Calu3 (cell line): ENCODE data around the gene LTC4S. TPM values are rescaled to one million over a fixed set of nuclear protein-coding genes. Genes with fewer than 3 reads are reported as not detected.

Experiments used
- BruUV-seq: library from RNA; stranded (reverse); fragments of 400-500 nt; replicated peaks from 2 replicates; lab custom pipeline; 2021; lab: Mats Ljungman, UMichigan
- CTCF ChIA-PET: fragments of 300-600 bp; sonication (Branson Sonifier 250); formaldehyde crosslinking; loops from one replicate; lab custom pipeline; 2022; ENCODE audit warnings: antibody characterized with exemption; lab: Charles Lee
- DNase-seq: peaks from one replicate; pipeline ENCODE4 v3.0.0; 2022
- H3K27ac Mint-ChIP-seq: one replicate; pipeline ENCODE4 v1.8.0; 2022; ENCODE audit warnings: mixed read lengths; ENCODE audit not compliant: unreplicated experiment
- H3K27me3 Mint-ChIP-seq: one replicate; pipeline ENCODE4 v1.8.0; 2022; ENCODE audit warnings: mixed read lengths; ENCODE audit not compliant: unreplicated experiment
- H3K36me3 Mint-ChIP-seq: one replicate; pipeline ENCODE4 v1.8.0; 2022; ENCODE audit warnings: mild to moderate bottlenecking, moderate library complexity, mixed read lengths; ENCODE audit not compliant: insufficient read depth, unreplicated experiment
- H3K4me1 Mint-ChIP-seq: one replicate; pipeline ENCODE4 v1.8.0; 2022; ENCODE audit warnings: mild to moderate bottlenecking, low read depth, mixed read lengths; ENCODE audit not compliant: unreplicated experiment
- H3K4me3 Mint-ChIP-seq: one replicate; pipeline ENCODE4 v1.8.0; 2022; ENCODE audit warnings: mild to moderate bottlenecking, low read depth, moderate library complexity, mixed read lengths; ENCODE audit not compliant: unreplicated experiment
- H3K9me3 Mint-ChIP-seq: one replicate; pipeline ENCODE4 v1.8.0; 2022; ENCODE audit warnings: low read depth, mixed read lengths; ENCODE audit not compliant: unreplicated experiment
- intact Hi-C: fragments of 100-400 bp; cut with micrococcal nuclease; formaldehyde crosslinking; loops from one replicate; pipeline ENCODE4 v1.10.0; 2022; ENCODE audit not compliant: unreplicated experiment
- total RNA-seq: library from RNA; stranded (reverse); gene quantifications from 2 replicates; pipeline ENCODE4 v1.2.3, GENCODE V29; 2022
- TF ChIP-seq, protein P1 (sequence below): fragments of 200-600 bp; IDR thresholded peaks from one replicate; pipeline ENCODE4 v1.8.0; 2022; ENCODE audit warnings: antibody characterized with exemption; ENCODE audit not compliant: unreplicated experiment

The LTC4S gene
- total RNA-seq, 1 experiment from 2014 or later: 4.9 TPM

DNA sequence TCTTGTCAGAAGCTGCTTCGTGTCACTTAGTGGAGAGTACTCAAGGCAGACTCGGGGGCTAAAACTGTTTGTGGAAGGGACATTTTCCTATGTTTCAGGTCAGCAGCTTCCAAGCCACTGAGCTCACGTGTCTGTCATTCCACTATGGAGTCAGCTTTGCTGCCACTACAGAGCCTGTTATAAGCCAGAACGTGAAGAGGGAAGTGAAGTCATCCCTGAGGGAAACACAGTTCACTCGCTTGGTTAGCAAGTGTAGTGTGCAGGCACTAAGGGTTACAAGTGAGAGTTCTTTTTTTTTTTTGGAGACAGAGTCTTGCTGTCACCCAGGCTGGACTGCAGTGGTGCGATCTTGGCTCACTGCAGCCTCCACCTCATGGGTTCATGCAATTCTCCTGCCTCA is 24.5 kb upstream of the LTC4S start:
- Mint-ChIP-seq H3K4me1 (peaks cover 5% of the 10 kb centered on the region), H3K4me3 (no peak overlapping the region), H3K27ac (no peak overlapping the region), H3K36me3 (peaks cover 61% of the 10 kb centered on the region), H3K27me3 (no peaks in the 10 kb centered on the region), H3K9me3 (no peaks in the 10 kb centered on the region)
- CTCF ChIA-PET: no interaction called here
- BruUV-seq: no TSS peak
- intact Hi-C loops: no loop called here
- TF ChIP-seq, protein P1, sequence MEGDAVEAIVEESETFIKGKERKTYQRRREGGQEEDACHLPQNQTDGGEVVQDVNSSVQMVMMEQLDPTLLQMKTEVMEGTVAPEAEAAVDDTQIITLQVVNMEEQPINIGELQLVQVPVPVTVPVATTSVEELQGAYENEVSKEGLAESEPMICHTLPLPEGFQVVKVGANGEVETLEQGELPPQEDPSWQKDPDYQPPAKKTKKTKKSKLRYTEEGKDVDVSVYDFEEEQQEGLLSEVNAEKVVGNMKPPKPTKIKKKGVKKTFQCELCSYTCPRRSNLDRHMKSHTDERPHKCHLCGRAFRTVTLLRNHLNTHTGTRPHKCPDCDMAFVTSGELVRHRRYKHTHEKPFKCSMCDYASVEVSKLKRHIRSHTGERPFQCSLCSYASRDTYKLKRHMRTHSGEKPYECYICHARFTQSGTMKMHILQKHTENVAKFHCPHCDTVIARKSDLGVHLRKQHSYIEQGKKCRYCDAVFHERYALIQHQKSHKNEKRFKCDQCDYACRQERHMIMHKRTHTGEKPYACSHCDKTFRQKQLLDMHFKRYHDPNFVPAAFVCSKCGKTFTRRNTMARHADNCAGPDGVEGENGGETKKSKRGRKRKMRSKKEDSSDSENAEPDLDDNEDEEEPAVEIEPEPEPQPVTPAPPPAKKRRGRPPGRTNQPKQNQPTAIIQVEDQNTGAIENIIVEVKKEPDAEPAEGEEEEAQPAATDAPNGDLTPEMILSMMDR: no peak
- DNase-seq: no peak

DNA sequence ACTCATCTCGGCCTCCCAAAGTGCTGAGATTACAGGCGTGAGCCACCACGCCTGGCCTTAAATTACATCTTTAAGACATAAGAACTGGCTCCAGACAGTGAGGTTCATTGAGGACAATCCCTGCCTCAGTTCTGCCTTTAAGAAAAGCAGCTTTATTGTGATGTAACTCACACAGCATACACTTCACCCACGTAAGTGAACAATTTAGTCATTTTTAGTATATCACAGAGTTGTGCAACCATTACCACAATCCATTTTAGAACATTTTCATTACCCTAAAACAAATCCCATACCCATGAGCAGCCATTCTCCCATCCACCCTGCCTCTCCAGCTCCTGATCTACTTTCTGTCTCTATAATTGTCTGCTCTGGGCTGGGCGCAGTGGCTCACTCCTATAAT is 24.0 kb upstream of the LTC4S start:
- H3K9me3 Mint-ChIP-seq: no peaks in the 10 kb centered on the region
- no peaks in the 10 kb centered on the region for H3K27me3 Mint-ChIP-seq
- no peak overlapping the region for H3K4me3 Mint-ChIP-seq
- no peak for DNase-seq
- H3K27ac Mint-ChIP-seq: no peak overlapping the region
- H3K4me1 Mint-ChIP-seq: peaks cover 5% of the 10 kb centered on the region
- intact Hi-C loops: no loop called here
- TF ChIP-seq, protein P1: no peak
- CTCF ChIA-PET: no interaction called here
- no TSS peak for BruUV-seq
- H3K36me3 Mint-ChIP-seq: peaks cover 65% of the 10 kb centered on the region

DNA sequence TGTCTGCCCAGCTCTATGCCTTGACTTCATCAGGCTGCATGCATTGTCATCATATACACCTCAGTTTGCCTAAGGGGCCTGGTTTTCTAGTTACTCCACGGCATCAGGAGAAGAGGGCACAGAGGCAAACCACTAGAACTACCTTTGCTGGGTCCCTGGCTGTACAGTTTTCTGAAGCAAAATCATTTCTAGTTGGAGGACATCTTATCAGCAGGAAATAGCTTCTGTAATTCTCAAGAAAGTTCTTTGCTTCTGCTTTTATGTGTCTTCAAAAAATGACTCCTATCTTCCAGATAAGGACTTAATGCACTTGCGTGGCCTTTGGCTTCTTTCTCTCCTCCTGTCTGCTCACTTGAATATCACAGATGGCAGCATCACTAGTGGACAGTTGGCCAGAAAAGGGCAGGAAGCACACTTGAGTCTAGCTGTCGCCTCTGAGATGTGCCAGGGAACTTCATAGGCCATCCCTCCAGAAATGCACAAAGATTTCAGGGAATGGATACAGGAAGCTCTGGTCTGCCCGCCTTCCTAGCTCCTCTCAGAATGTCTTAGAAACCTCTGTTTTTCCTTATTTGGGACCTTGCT is 22.4 kb upstream of the LTC4S start:
- BruUV-seq: no TSS peak
- Mint-ChIP-seq H3K4me1 (no peaks in the 10 kb centered on the region), H3K9me3 (no peaks in the 10 kb centered on the region), H3K4me3 (no peak overlapping the region), H3K27me3 (no peaks in the 10 kb centered on the region), H3K36me3 (peaks cover 66% of the 10 kb centered on the region), H3K27ac (no peak overlapping the region)
- CTCF ChIA-PET: interaction anchor here (0.6 to 0.7 kb wide), 2 partner anchors 100 to 138 kb away, joined by 4 to 5 read pairs; no protein-coding TSS in a partner anchor
- TF ChIP-seq, protein P1: no peak
- DNase-seq: no peak
- intact Hi-C loops: no loop called here

DNA sequence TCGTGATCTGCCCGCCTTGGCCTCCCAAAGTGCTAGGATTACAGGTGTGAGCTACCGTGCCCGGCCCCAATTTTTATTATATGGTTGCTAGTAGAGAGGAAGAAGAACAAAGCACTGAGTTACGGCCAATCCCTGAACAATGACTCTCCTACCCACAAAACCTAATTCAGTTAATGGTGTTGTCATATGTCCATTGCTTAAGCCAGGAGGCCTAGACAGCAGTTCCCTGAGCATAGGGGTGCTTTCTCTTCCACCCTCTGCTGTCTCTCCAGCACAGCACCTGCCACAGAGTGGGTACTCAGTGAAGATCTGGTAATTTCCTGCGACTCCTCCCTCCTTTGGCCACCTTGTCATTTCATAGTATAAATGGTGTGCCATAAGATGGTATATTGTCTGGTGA is 21.4 kb upstream of the LTC4S start:
- H3K27ac Mint-ChIP-seq: no peak overlapping the region
- no peak overlapping the region for H3K4me3 Mint-ChIP-seq
- H3K9me3 Mint-ChIP-seq: no peaks in the 10 kb centered on the region
- intact Hi-C loops: no loop called here
- peaks cover 62% of the 10 kb centered on the region for H3K36me3 Mint-ChIP-seq
- TF ChIP-seq, protein P1: no peak
- H3K27me3 Mint-ChIP-seq: no peaks in the 10 kb centered on the region
- CTCF ChIA-PET: no interaction called here
- BruUV-seq: no TSS peak
- DNase-seq: no peak
- H3K4me1 Mint-ChIP-seq: no peaks in the 10 kb centered on the region
